Smooth muscle cell (in vitro differentiated cells): ENCODE data around the gene TRPV4. TPM values are rescaled to one million over a fixed set of nuclear protein-coding genes. Genes with fewer than 3 reads are reported as not detected.

Experiments
- DNase-seq: peaks from one replicate; lab custom pipeline; 2025; ENCODE audit not compliant: unreplicated experiment; lab: John Stamatoyannopoulos, UW
- H2AFZ ChIP-seq: fragments of 200-600 bp; sonication (generic); 2 replicates; pipeline ENCODE4 v1.6.0; 2016; ENCODE audit warnings: antibody characterized with exemption, low read depth, mild to moderate bottlenecking
- H3F3A ChIP-seq: fragments of 200-600 bp; sonication (generic); 2 replicates; pipeline ENCODE4 v1.6.0; 2017; ENCODE audit warnings: antibody characterized with exemption, low read depth
- H3K27ac ChIP-seq: fragments of 200-600 bp; sonication (generic); 2 replicates; pipeline ENCODE4 v1.5.1; 2016; ENCODE audit warnings: low read depth, mild to moderate bottlenecking
- H3K27me3 ChIP-seq: fragments of 200-600 bp; sonication (generic); 2 replicates; pipeline ENCODE4 v1.6.1; 2016; ENCODE audit warnings: low read depth, mild to moderate bottlenecking
- H3K36me3 ChIP-seq: fragments of 200-600 bp; sonication (generic); 2 replicates; pipeline ENCODE4 v1.5.1; 2016; ENCODE audit warnings: low read depth
- H3K4me1 ChIP-seq: fragments of 200-600 bp; sonication (generic); 2 replicates; pipeline ENCODE4 v1.5.1; 2016; ENCODE audit warnings: low read depth
- H3K4me2 ChIP-seq: fragments of 200-600 bp; sonication (generic); 2 replicates; pipeline ENCODE4 v1.6.0; 2016; ENCODE audit warnings: mild to moderate bottlenecking
- H3K4me3 ChIP-seq: fragments of 200-600 bp; sonication (generic); 2 replicates; pipeline ENCODE4 v1.5.1; 2016; ENCODE audit warnings: mild to moderate bottlenecking
- H3K79me2 ChIP-seq: fragments of 200-600 bp; sonication (generic); 2 replicates; pipeline ENCODE4 v1.6.0; 2016; ENCODE audit warnings: low read depth, mild to moderate bottlenecking
- H3K9ac ChIP-seq: fragments of 200-600 bp; sonication (generic); 2 replicates; pipeline ENCODE4 v1.6.0; 2016; ENCODE audit warnings: low read depth
- H3K9me3 ChIP-seq: fragments of 200-600 bp; sonication (generic); replicated peaks from 2 replicates; pipeline ENCODE4 v1.5.1; 2016; ENCODE audit warnings: low read depth
- H4K20me1 ChIP-seq: fragments of 200-600 bp; sonication (generic); 2 replicates; pipeline ENCODE4 v1.6.0; 2016; ENCODE audit warnings: low read depth
- CTCF ChIP-seq: fragments of 200-600 bp; sonication (generic); IDR thresholded peaks from 2 replicates; pipeline ENCODE4 v1.5.1; 2017; ENCODE audit warnings: borderline replicate concordance, mild to moderate bottlenecking, antibody characterized with exemption; ENCODE audit not compliant: insufficient read depth, poor library complexity, severe bottlenecking
- WGBS: methylation state at CpG from one replicate; pipeline ENCODE4 v1.1.7; 2016; ENCODE audit warnings: low lambda C conversion rate; 5-methylcytosine and 5-hydroxymethylcytosine counted together
- polyA plus RNA-seq: library from polyadenylated mRNA; unstranded; fragments of >200 nt; fragmentation: Nextera tagmentation; extraction: Ambion mirVana; gene quantifications from 2 replicates; pipeline ENCODE4 v1.2.1, GENCODE V29; 2016
- total RNA-seq: library from RNA; depleted of rRNA; stranded (reverse); fragments of >200 nt; gene quantifications from 2 replicates; pipeline ENCODE4 v1.2.3, GENCODE V29; 2014

Gene TRPV4
- total and polyA plus RNA-seq, 2 experiments from 2014 or later: 1.5 to 1.9 TPM

GRCh38 chr12:109861689-109862314 lies 28.6 kb upstream of the TRPV4 start:
- Histone ChIP-seq H4K20me1 (peaks cover 61% of the 10 kb centered on the region), H3K4me2 (no peak overlapping the region), H3F3A (no peaks in the 10 kb centered on the region), H3K27me3 (no peaks in the 10 kb centered on the region), H3K4me1 (no peaks in the 10 kb centered on the region), H2AFZ (no peak overlapping the region), H3K9me3 (no peaks in the 10 kb centered on the region), H3K79me2 (peaks cover 3% of the 10 kb centered on the region), H3K27ac (no peak overlapping the region), H3K36me3 (peaks cover 5% of the 10 kb centered on the region), H3K9ac (no peak overlapping the region), H3K4me3 (no peak overlapping the region)
- no peak for TF ChIP-seq CTCF
- no peak for DNase-seq
- WGBS: 93% methylated on average over 17 of the region's 17 CpGs

DNA sequence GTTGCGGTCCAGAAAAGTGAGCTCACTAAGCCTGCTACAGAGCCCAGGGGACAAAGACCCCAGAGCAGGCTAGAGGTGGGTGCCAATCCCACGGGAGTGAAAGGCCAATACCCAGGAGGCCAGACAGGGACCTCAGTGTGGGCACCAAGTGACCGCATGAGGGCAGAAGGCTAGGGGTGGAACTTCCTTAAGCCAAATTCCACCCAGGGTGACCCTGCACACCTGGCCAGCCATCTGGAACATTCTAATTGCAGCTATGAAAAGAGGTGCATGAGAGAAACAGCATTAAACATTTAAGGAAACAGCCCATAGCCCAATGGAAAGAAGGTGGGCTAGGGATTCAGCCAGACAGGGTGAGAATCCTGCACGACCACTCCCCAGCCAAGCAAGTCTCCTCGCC lies 27.8 kb upstream of the TRPV4 start:
- Histone ChIP-seq H3K4me2 (no peak overlapping the region), H2AFZ (no peak overlapping the region), H3K9me3 (no peaks in the 10 kb centered on the region), H3K27me3 (no peaks in the 10 kb centered on the region), H3K4me3 (no peak overlapping the region), H3F3A (no peaks in the 10 kb centered on the region), H3K36me3 (peaks cover 5% of the 10 kb centered on the region), H3K4me1 (no peaks in the 10 kb centered on the region), H3K27ac (no peak overlapping the region), H4K20me1 (peaks cover 55% of the 10 kb centered on the region), H3K79me2 (peaks cover 3% of the 10 kb centered on the region), H3K9ac (no peak overlapping the region)
- WGBS: 99% methylated on average over 5 of the region's 5 CpGs
- no peak for TF ChIP-seq CTCF
- DNase-seq: no peak

GRCh38 chr12:109858764-109859163 lies 25.6 kb upstream of the TRPV4 start:
- Histone ChIP-seq H4K20me1 (peaks cover 33% of the 10 kb centered on the region), H3K4me2 (no peak overlapping the region), H3F3A (no peaks in the 10 kb centered on the region), H3K4me1 (no peaks in the 10 kb centered on the region), H2AFZ (no peak overlapping the region), H3K4me3 (no peak overlapping the region), H3K79me2 (peaks cover 3% of the 10 kb centered on the region), H3K27me3 (no peaks in the 10 kb centered on the region), H3K27ac (no peak overlapping the region), H3K9ac (no peak overlapping the region), H3K9me3 (no peaks in the 10 kb centered on the region), H3K36me3 (peaks cover 5% of the 10 kb centered on the region)
- TF ChIP-seq CTCF: no peak
- WGBS: 91% methylated on average over 5 of the region's 5 CpGs
- DNase-seq: no peak

DNA sequence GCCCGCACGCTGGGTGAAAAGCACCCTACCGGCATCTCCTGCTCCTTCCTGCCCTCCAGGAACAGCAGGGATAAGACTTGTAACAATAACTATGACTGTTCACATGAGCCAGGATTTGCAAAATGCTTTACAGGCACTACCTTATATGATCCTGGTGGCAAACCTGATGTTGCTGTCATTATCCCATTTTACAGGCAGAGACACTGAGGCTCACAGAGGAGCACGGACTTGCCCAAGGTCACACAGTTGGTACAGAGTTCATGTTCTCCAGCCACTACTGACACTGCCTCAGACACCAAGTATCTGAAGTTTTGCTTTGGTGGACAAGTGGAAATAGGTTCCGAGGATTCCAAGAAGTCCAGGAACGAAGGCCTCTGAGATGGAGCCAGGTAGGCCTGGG lies 24.5 kb upstream of the TRPV4 start:
- Histone ChIP-seq H3K4me3 (no peak overlapping the region), H3K79me2 (no peaks in the 10 kb centered on the region), H3K27ac (no peak overlapping the region), H3K4me1 (no peaks in the 10 kb centered on the region), H3K9ac (no peak overlapping the region), H3K9me3 (no peaks in the 10 kb centered on the region), H3K36me3 (peaks cover 5% of the 10 kb centered on the region), H3K27me3 (no peaks in the 10 kb centered on the region), H3F3A (no peaks in the 10 kb centered on the region), H4K20me1 (peaks cover 23% of the 10 kb centered on the region), H2AFZ (no peak overlapping the region), H3K4me2 (no peak overlapping the region)
- WGBS: over 99% methylated on average over 6 of the region's 6 CpGs
- no peak for TF ChIP-seq CTCF
- no peak for DNase-seq
